ENCODE measurements around the gene PINLYP.

- TF ChIP-seq POLR2A (IDR thresholded peaks at IDR 0.05; ENCODE audit: low read length) (no peak), GATA1 (IDR thresholded peaks at IDR 0.05; ENCODE audit: low read depth, low read length) (no peak)
Measured at GRCh38 chr19:43546581-43546980, 29.0 kb upstream of the PINLYP start.
